ENCODE data around the gene MUC5AC. TPM values are rescaled to one million over a fixed set of nuclear protein-coding genes. Genes with fewer than 3 reads are reported as not detected.

MUC5AC gene
- polyA plus RNA-seq, 1 donor (not counting 4 experiments of a cell fraction or from before 2014, with no cell fraction given) = not detected

DNA sequence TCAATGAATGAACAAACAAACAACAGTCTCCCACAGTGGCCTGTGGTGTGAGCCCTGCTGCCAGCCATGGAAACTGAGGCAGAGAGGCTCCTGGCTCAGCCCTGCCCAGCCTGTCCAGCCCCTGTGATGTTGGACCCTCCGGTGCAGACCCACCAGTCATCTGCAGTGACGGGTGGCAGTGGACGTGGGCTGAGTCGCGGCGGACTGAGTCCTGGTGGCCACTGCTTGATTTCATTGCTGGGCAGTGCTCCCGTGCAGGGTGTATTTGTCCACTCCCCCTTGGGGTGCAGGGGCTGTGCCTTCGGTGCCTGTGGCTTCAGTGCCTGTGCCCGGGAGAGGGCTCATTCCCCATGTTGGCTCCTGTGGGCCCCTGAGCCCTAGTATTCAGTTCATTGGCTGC, 31.9 kb upstream of the MUC5AC start:
- Histone ChIP-seq H3K79me2 (ENCODE audit: control insufficient read depth, insufficient read depth, low read length) (no peaks in the 10 kb centered on the region), H3K9ac (ENCODE audit: control insufficient read depth, extremely low read depth, insufficient read depth, low read length) (no peak overlapping the region), H3K4me3 (ENCODE audit: control insufficient read depth in 2 of 3, extremely low read depth in 1 of 3, insufficient read depth in 2 of 3, low read depth in 1 of 3, low read length in 3 of 3) (no peak overlapping the region), H3K27ac (ENCODE audit: control insufficient read depth, insufficient read depth, low read length) (no peak overlapping the region), H2AFZ (ENCODE audit: control insufficient read depth, low read length) (no peak overlapping the region), H3K9me3 (ENCODE audit: control insufficient read depth, low read depth, low read length) (no peaks in the 10 kb centered on the region), H3K9me1 (ENCODE audit: control insufficient read depth, extremely low read depth, insufficient read depth, low read length) (no peaks in the 10 kb centered on the region), H3K27me3 (ENCODE audit: control insufficient read depth, extremely low read depth, insufficient read depth, low read length) (peaks cover 10% of the 10 kb centered on the region), H3K36me3 (ENCODE audit: control insufficient read depth in 2 of 2, extremely low read depth in 1 of 2, insufficient read depth in 2 of 2, low read length in 2 of 2) (no peaks in the 10 kb centered on the region), H3K4me1 (ENCODE audit: control insufficient read depth, extremely low read depth, insufficient read depth, low read length) (no peaks in the 10 kb centered on the region), H4K20me1 (ENCODE audit: control insufficient read depth, extremely low read depth, insufficient read depth, low read length) (no peaks in the 10 kb centered on the region), H3K4me2 (ENCODE audit: control insufficient read depth, extremely low read depth, insufficient read depth, low read depth, low read length) (no peak overlapping the region)
- dilution Hi-C loops (cut with MboI; ENCODE audit: extremely low pct_ligation_motif_present, low sequenced_read_pairs) = no loop called here
- no peak for FAIRE-seq
- TF ChIP-seq EZH2 (IDR thresholded peaks at IDR 0.05; ENCODE audit: low read length) = no peak
- TF ChIP-seq, protein P1, sequence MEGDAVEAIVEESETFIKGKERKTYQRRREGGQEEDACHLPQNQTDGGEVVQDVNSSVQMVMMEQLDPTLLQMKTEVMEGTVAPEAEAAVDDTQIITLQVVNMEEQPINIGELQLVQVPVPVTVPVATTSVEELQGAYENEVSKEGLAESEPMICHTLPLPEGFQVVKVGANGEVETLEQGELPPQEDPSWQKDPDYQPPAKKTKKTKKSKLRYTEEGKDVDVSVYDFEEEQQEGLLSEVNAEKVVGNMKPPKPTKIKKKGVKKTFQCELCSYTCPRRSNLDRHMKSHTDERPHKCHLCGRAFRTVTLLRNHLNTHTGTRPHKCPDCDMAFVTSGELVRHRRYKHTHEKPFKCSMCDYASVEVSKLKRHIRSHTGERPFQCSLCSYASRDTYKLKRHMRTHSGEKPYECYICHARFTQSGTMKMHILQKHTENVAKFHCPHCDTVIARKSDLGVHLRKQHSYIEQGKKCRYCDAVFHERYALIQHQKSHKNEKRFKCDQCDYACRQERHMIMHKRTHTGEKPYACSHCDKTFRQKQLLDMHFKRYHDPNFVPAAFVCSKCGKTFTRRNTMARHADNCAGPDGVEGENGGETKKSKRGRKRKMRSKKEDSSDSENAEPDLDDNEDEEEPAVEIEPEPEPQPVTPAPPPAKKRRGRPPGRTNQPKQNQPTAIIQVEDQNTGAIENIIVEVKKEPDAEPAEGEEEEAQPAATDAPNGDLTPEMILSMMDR (optimal IDR thresholded peaks at IDR 0.05 in 1 of 3, IDR thresholded peaks at IDR 0.05 in 1 of 3, conservative IDR thresholded peaks at IDR 0.05 in 1 of 3; ENCODE audit: extremely low read depth in 1 of 3, insufficient read depth in 2 of 3, low read length in 3 of 3) = no peak
- DNase-seq (ENCODE audit: low read depth, low spot score) = no peak

DNA sequence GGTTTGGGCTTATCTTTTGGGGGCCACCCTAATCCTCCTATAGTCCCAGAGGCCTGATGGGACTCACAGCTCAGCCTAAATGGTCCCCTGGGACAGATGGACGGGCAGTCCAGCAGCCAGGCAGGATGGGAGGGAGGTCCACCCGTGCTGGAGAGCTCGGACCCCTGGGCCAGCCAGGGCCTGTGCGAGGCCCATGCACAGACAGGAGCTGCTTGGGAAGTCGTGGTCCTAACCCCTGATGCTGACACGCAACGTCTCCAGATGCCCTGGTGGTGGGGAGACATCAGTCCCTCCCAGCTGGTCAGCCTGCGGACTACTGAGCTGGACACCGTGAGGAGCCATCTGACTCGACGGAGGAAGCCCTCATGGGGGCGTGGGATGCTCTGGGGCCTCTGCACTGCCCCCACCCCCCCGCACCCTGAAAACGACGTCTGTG, 31.2 kb upstream of the MUC5AC start:
- H3K9ac ChIP-seq (ENCODE audit: control insufficient read depth, extremely low read depth, insufficient read depth, low read length) = no peak overlapping the region
- no peaks in the 10 kb centered on the region for H4K20me1 ChIP-seq (ENCODE audit: control insufficient read depth, extremely low read depth, insufficient read depth, low read length)
- no peaks in the 10 kb centered on the region for H3K79me2 ChIP-seq (ENCODE audit: control insufficient read depth, insufficient read depth, low read length)
- TF ChIP-seq, protein P1 (optimal IDR thresholded peaks at IDR 0.05 in 1 of 3, IDR thresholded peaks at IDR 0.05 in 1 of 3, conservative IDR thresholded peaks at IDR 0.05 in 1 of 3; ENCODE audit: extremely low read depth in 1 of 3, insufficient read depth in 2 of 3, low read length in 3 of 3) = no peak
- TF ChIP-seq EZH2 (IDR thresholded peaks at IDR 0.05; ENCODE audit: low read length) = no peak
- no peak overlapping the region for H3K4me2 ChIP-seq (ENCODE audit: control insufficient read depth, extremely low read depth, insufficient read depth, low read depth, low read length)
- H3K27ac ChIP-seq (ENCODE audit: control insufficient read depth, insufficient read depth, low read length) = no peak overlapping the region
- FAIRE-seq (no peak), DNase-seq (ENCODE audit: low read depth, low spot score) (no peak)
- dilution Hi-C loops (cut with MboI; ENCODE audit: extremely low pct_ligation_motif_present, low sequenced_read_pairs) = no loop called here
- H3K4me1 ChIP-seq (ENCODE audit: control insufficient read depth, extremely low read depth, insufficient read depth, low read length) = no peaks in the 10 kb centered on the region
- no peaks in the 10 kb centered on the region for H3K9me1 ChIP-seq (ENCODE audit: control insufficient read depth, extremely low read depth, insufficient read depth, low read length)
- no peaks in the 10 kb centered on the region for H3K36me3 ChIP-seq (ENCODE audit: control insufficient read depth in 2 of 2, extremely low read depth in 1 of 2, insufficient read depth in 2 of 2, low read length in 2 of 2)
- no peak overlapping the region for H2AFZ ChIP-seq (ENCODE audit: control insufficient read depth, low read length)
- no peak overlapping the region for H3K4me3 ChIP-seq (ENCODE audit: control insufficient read depth in 2 of 3, extremely low read depth in 1 of 3, insufficient read depth in 2 of 3, low read depth in 1 of 3, low read length in 3 of 3)
- peaks cover 15% of the 10 kb centered on the region for H3K27me3 ChIP-seq (ENCODE audit: control insufficient read depth, extremely low read depth, insufficient read depth, low read length)
- no peaks in the 10 kb centered on the region for H3K9me3 ChIP-seq (ENCODE audit: control insufficient read depth, low read depth, low read length)
